HepG2 (cell line): ENCODE measurements around the gene TMTC1. TPM values are rescaled to one million over a fixed set of nuclear protein-coding genes. Genes with fewer than 3 reads are reported as not detected.

Experiments
- ATAC-seq: fragments of 200-7000 bp; cut with Tn5 transposase; 3 replicates; pipeline ENCODE4 v1.9.1; 2020; ENCODE audit warnings: mild to moderate bottlenecking, moderate library complexity
- BruUV-seq: library from RNA; stranded (reverse); fragments of 400-500 nt; replicated peaks from 2 replicates; lab custom pipeline; 2021; lab: Mats Ljungman, UMichigan
- CTCF ChIA-PET: fragments of 300-600 bp; formaldehyde crosslinking; extraction: SDS; loops from one replicate; lab custom pipeline; 2021; ENCODE audit warnings: low total read pairs, inconsistent platforms, low intra/inter-chr PET ratio; lab: Yijun Ruan, JAX
- POLR2A ChIA-PET: fragments of 350-600 bp; sonication (Branson Sonifier 250); formaldehyde crosslinking; loops from one replicate; lab custom pipeline; 2020; ENCODE audit warnings: antibody characterized with exemption, inconsistent platforms; lab: Yijun Ruan, JAX
- DNase-seq: peaks from one replicate; pipeline ENCODE4 v3.0.0-alpha.2; 2015; ENCODE audit warnings: low spot score
- FAIRE-seq: peaks from 3 replicates; lab custom pipeline; 2011; peaks lifted over from hg19 to GRCh38; lab: Jason Lieb, UNC
- H2AFZ ChIP-seq: one replicate; pipeline ENCODE4 v1.6.1; 2011; ENCODE audit warnings: low read length, inconsistent platforms
- H3K27ac ChIP-seq: fragments of 300-600 bp; 3 replicates; pipeline ENCODE4 v1.8.0; 2011; ENCODE audit warnings: mixed run types, mild to moderate bottlenecking, mixed read lengths, low read length, inconsistent platforms; ENCODE audit not compliant: insufficient read depth; ENCODE audit errors: extremely low read length
- H3K27me3 ChIP-seq, 2 experiments: fragments of 200-600 bp in 1 of 2; 2 replicates in 1 of 2; 3 replicates in 1 of 2; pipeline versions ENCODE4 v1.6.0 to v1.8.0; 2011; ENCODE audit warnings: low read length in 2 of 2, mild to moderate bottlenecking in 2 of 2, moderate library complexity in 2 of 2, inconsistent platforms in 1 of 2; ENCODE audit not compliant: insufficient read depth in 2 of 2, control insufficient read depth in 1 of 2
- H3K36me3 ChIP-seq, 2 experiments: fragments of 200-600 bp in 1 of 2; replicated peaks in 1 of 2; 2 replicates in 1 of 2; 3 replicates in 1 of 2; pipeline versions ENCODE4 v1.5.1 to v1.8.0; 2011; ENCODE audit warnings: low read length in 2 of 2, inconsistent platforms in 1 of 2; ENCODE audit not compliant: insufficient read depth in 2 of 2, control insufficient read depth in 1 of 2
- H3K4me1 ChIP-seq: 2 replicates; pipeline ENCODE4 v1.5.1; 2012; ENCODE audit warnings: low read length, inconsistent platforms; ENCODE audit not compliant: insufficient read depth
- H3K4me2 ChIP-seq: 2 replicates; pipeline ENCODE4 v1.6.0; 2011; ENCODE audit warnings: low read depth, low read length, inconsistent platforms
- H3K4me3 ChIP-seq, 3 experiments: fragments of 200-600 bp in 1 of 3; sonication (generic), shearing (Covaris generic) in 1 of 3; replicated peaks in 1 of 3; 2 replicates each; pipeline ENCODE4 v1.5.1; 2011 to 2016; ENCODE audit warnings: low read length in 3 of 3, inconsistent platforms in 2 of 3, low read depth in 2 of 3, mild to moderate bottlenecking in 2 of 3, control low read depth in 1 of 3, mixed read lengths in 1 of 3; ENCODE audit not compliant: insufficient read depth in 1 of 3
- H3K79me2 ChIP-seq: one replicate; pipeline ENCODE4 v1.6.1; 2011; ENCODE audit warnings: low read length, inconsistent platforms; ENCODE audit not compliant: insufficient read depth
- H3K9ac ChIP-seq: 2 replicates; pipeline ENCODE4 v1.6.0; 2011; ENCODE audit warnings: mild to moderate bottlenecking, low read depth, low read length, inconsistent platforms; ENCODE audit not compliant: insufficient read depth
- H3K9me3 ChIP-seq: 2 replicates; pipeline ENCODE4 v1.5.1; 2012; ENCODE audit warnings: mild to moderate bottlenecking, low read length
- H4K20me1 ChIP-seq: 2 replicates; pipeline ENCODE4 v1.6.0; 2011; ENCODE audit warnings: inconsistent platforms, mild to moderate bottlenecking, low read length, moderate library complexity; ENCODE audit not compliant: insufficient read depth
- CCAR2 ChIP-seq: fragments of 200-400 bp; formaldehyde crosslinking; optimal IDR thresholded peaks from 2 replicates; pipeline ENCODE3; 2018; ENCODE audit warnings: low read depth, mild to moderate bottlenecking, low read length, moderate library complexity
- GATAD2A ChIP-seq: IDR thresholded peaks from 2 replicates; pipeline ENCODE4 v1.6.1; 2016
- HHEX ChIP-seq: IDR thresholded peaks from 2 replicates; pipeline ENCODE4 v1.6.1; 2016; ENCODE audit warnings: control low read depth
- POGZ ChIP-seq: sonication (generic); formaldehyde crosslinking; IDR thresholded peaks from 2 replicates; pipeline ENCODE4 v1.4.0; 2020; ENCODE audit warnings: mild to moderate bottlenecking, missing genetic modification reagents
- RFX1 ChIP-seq: fragments of 450-650 bp; IDR thresholded peaks from 2 replicates; pipeline ENCODE4 v1.6.1; 2017
- SNRNP70 ChIP-seq: fragments of 200-400 bp; formaldehyde crosslinking; IDR thresholded peaks from 2 replicates; pipeline ENCODE4 v1.6.1; 2017; ENCODE audit warnings: mild to moderate bottlenecking, low read depth, low read length, moderate library complexity
- ZNF263 ChIP-seq: sonication (generic); formaldehyde crosslinking; IDR thresholded peaks from 2 replicates; pipeline ENCODE4 v1.4.0; 2020; ENCODE audit warnings: missing genetic modification reagents
- ZNF274 ChIP-seq: sonication (generic); formaldehyde crosslinking; IDR thresholded peaks from 2 replicates; pipeline ENCODE4 v1.5.1; 2020; ENCODE audit warnings: mild to moderate bottlenecking, missing genetic modification reagents
- ZNF562 ChIP-seq: sonication (generic); formaldehyde crosslinking; IDR thresholded peaks from 2 replicates; pipeline ENCODE4 v1.8.0; 2022; ENCODE audit warnings: missing genetic modification reagents, borderline replicate concordance
- ZNF709 ChIP-seq: sonication (generic); formaldehyde crosslinking; IDR thresholded peaks from 2 replicates; pipeline ENCODE4 v1.5.0; 2020; ENCODE audit warnings: mild to moderate bottlenecking, missing genetic modification reagents
- ZSCAN21 ChIP-seq: sonication (generic); formaldehyde crosslinking; IDR thresholded peaks from 2 replicates; pipeline ENCODE4 v1.8.0; 2022; ENCODE audit warnings: mild to moderate bottlenecking, missing genetic modification reagents, moderate library complexity, borderline replicate concordance
- WGBS: methylation state at CpG from one replicate; pipeline ENCODE4 v1.1.6; 2017; ENCODE audit warnings: low lambda C conversion rate; 5-methylcytosine and 5-hydroxymethylcytosine counted together
- in situ Hi-C: cut with HindIII; loops from 2 replicates; pipeline ENCODE4 v1.10.0; 2017; ENCODE audit warnings: low pct_unique_long_range_greater_than_20kb; ENCODE audit not compliant: extremely low pct_ligation_motif_present
- intact Hi-C: fragments of 100-400 bp; cut with micrococcal nuclease; formaldehyde crosslinking; loops from one replicate; pipeline ENCODE4 v1.10.0; 2022; ENCODE audit not compliant: unreplicated experiment
- polyA plus RNA-seq, 8 experiments: library from polyadenylated mRNA; depleted of rRNA in 3 of 8; stranded (reverse) in 7 of 8; unstranded in 1 of 8; fragments of >200 nt; fragmentation: Illumina TruSeq in 4 of 8; extraction: Trizol in 4 of 8; gene quantifications; 2 replicates each; pipeline versions ENCODE4 v1.2.1 to v1.2.3, GENCODE V29; 2011 to 2016; ENCODE audit warnings: low read depth in 4 of 8, missing spikeins in 1 of 8, mixed read lengths in 1 of 8; ENCODE audit not compliant: insufficient read depth in 1 of 8
- total RNA-seq, 5 experiments: library from RNA; depleted of rRNA; stranded (reverse); fragments of >200 nt; fragmentation: Illumina TruSeq; extraction: Trizol; gene quantifications; 2 replicates each; pipeline ENCODE4 v1.2.3, GENCODE V29; 2016; ENCODE audit warnings: low read depth in 1 of 5
- TF ChIP-seq, protein P1 (sequence below): IDR thresholded peaks from 2 replicates; pipeline ENCODE4 v1.6.1; 2016; ENCODE audit warnings: missing genetic modification reagents, missing compliant biosample characterization
- TF ChIP-seq, protein P2 (sequence below): sonication (generic); formaldehyde crosslinking; IDR thresholded peaks from 2 replicates; pipeline ENCODE4 v1.4.0; 2020; ENCODE audit warnings: missing genetic modification reagents, borderline replicate concordance

TMTC1 gene
- total and polyA plus RNA-seq, 2 of the 13 experiments (the other 11 are each of a cell fraction or from before 2014, with no cell fraction given), result 0.69 to 1.8 TPM

DNA sequence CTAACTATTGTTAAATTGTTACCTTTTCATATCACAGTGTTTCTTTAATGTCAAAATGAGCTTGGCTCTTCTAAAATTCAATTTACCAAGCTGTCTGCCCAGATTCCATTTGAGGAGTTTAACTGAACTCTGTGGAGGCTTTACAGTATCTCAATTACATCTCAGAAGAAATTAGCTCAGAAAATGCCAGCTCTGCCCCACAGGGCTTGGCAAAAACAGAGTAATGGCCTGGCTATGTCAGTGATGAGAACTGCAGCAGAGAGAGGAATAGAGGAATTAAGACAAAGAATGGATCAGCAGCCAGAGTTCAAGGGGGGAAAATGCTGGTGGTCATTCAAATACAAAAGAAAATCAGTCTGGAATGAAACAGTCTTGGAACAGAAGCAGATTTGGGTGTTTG lies 15.8 kb upstream of the TMTC1 start:
- ChIA-PET POLR2A (no interaction called here), CTCF (no interaction called here)
- Histone ChIP-seq H3K27me3 (no peaks in the 10 kb centered on the region), H3K36me3 (no peaks in the 10 kb centered on the region), H3K4me1 (no peaks in the 10 kb centered on the region), H3K27ac (no peak overlapping the region), H3K9me3 (no peaks in the 10 kb centered on the region), H4K20me1 (no peaks in the 10 kb centered on the region), H3K4me2 (no peak overlapping the region), H3K79me2 (no peaks in the 10 kb centered on the region), H3K9ac (no peak overlapping the region), H3K4me3 (no peak overlapping the region), H2AFZ (no peak overlapping the region)
- DNase-seq, result no peak
- intact Hi-C loops, result no loop called here
- ATAC-seq, result no peak
- FAIRE-seq, result no peak
- no TSS peak for BruUV-seq
- no peak for TF ChIP-seq ZSCAN21 (CRISPR knock-in tag)
- TF ChIP-seq, protein P1, sequence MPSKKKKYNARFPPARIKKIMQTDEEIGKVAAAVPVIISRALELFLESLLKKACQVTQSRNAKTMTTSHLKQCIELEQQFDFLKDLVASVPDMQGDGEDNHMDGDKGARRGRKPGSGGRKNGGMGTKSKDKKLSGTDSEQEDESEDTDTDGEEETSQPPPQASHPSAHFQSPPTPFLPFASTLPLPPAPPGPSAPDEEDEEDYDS (CRISPR knock-in tag), result no peak
- in situ Hi-C loops, result no loop called here

DNA sequence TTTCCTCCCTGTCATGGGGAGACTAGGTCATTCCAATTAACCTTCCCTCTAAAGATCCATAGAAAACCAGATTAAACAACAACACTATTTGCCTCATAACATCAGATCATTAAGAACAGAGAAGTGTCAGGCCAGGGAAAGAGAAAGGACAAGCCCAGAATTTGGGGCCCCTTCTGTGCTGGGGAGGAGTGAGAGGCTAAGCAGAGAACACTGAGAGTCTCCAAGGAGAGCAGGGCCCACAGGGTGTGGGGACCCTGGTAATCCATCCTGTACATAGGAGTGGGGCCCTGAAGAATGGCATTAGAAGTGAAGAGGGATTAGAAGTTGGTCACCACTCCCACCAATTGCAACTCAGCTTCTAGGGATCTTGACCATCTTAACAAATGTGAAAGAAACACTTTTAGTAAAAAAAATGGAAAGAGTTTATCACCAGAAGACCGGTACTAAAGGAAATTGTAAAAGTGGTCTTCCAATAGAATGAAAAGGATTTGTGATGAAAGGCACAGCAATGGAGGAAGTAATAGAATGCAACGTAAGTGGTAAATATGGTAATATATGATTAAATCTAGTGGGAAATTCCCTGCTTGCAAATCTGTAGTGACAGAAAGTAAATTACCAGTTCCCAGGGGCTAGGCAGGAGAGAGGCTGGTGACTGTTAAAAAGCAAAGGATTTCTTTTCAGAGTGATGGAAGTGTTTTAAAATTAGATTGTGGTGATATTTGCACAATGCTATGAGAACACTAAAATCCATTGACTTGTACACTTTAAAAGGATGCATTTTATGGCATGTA lies 14.0 kb upstream of the TMTC1 start:
- FAIRE-seq, result no peak
- H3K4me2 ChIP-seq, result no peak overlapping the region
- 16% methylated on average over 2 of the region's 2 CpGs for WGBS
- peaks cover 13% of the 10 kb centered on the region for H3K9me3 ChIP-seq
- intact Hi-C loops (no loop called here), in situ Hi-C loops (no loop called here)
- no TSS peak for BruUV-seq
- H3K79me2 ChIP-seq, result no peaks in the 10 kb centered on the region
- H3K4me3 ChIP-seq, result no peak overlapping the region
- POLR2A ChIA-PET, result no interaction called here
- DNase-seq, result no peak
- TF ChIP-seq POGZ (CRISPR knock-in tag) (no peak), HHEX (CRISPR knock-in tag) (no peak), SNRNP70 (no peak), CCAR2 (no peak), ZNF562 (CRISPR knock-in tag) (no peak), RFX1 (no peak), ZNF709 (no peak), ZNF274 (CRISPR knock-in tag) (no peak), GATAD2A (CRISPR knock-in tag) (no peak), ZNF263 (CRISPR knock-in tag) (no peak)
- TF ChIP-seq, protein P2, sequence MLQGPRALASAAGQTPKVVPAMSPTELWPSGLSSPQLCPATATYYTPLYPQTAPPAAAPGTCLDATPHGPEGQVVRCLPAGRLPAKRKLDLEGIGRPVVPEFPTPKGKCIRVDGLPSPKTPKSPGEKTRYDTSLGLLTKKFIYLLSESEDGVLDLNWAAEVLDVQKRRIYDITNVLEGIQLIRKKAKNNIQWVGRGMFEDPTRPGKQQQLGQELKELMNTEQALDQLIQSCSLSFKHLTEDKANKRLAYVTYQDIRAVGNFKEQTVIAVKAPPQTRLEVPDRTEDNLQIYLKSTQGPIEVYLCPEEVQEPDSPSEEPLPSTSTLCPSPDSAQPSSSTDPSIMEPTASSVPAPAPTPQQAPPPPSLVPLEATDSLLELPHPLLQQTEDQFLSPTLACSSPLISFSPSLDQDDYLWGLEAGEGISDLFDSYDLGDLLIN, result no peak
- TF ChIP-seq, all 625 proteins: peak for 0
- no peaks in the 10 kb centered on the region for H3K36me3 ChIP-seq
- H4K20me1 ChIP-seq, result no peaks in the 10 kb centered on the region
- H3K9ac ChIP-seq, result no peak overlapping the region
- ATAC-seq, result no peak
- no peak overlapping the region for H3K27ac ChIP-seq
- CTCF ChIA-PET, result no interaction called here
- H2AFZ ChIP-seq, result no peak overlapping the region
- no peaks in the 10 kb centered on the region for H3K27me3 ChIP-seq
- H3K4me1 ChIP-seq, result no peaks in the 10 kb centered on the region
